HG03108 (cell line): ENCODE measurements around the gene CALR.
"Not testable (repeated sequence)": the region's sequence is repeated elsewhere in the genome, so short reads cannot be mapped to it uniquely, and the experiment has no call there.

Experiments
- ATAC-seq: cut with Tn5 transposase; IDR thresholded peaks from one replicate; pipeline ENCODE4 v1.9.1; 2021; ENCODE audit warnings: moderate library complexity; ENCODE audit not compliant: unreplicated experiment

CALR gene

GRCh38 chr19:12952488-12953137 is 14.2 kb downstream of the CALR start:
- ATAC-seq, result no peak

DNA sequence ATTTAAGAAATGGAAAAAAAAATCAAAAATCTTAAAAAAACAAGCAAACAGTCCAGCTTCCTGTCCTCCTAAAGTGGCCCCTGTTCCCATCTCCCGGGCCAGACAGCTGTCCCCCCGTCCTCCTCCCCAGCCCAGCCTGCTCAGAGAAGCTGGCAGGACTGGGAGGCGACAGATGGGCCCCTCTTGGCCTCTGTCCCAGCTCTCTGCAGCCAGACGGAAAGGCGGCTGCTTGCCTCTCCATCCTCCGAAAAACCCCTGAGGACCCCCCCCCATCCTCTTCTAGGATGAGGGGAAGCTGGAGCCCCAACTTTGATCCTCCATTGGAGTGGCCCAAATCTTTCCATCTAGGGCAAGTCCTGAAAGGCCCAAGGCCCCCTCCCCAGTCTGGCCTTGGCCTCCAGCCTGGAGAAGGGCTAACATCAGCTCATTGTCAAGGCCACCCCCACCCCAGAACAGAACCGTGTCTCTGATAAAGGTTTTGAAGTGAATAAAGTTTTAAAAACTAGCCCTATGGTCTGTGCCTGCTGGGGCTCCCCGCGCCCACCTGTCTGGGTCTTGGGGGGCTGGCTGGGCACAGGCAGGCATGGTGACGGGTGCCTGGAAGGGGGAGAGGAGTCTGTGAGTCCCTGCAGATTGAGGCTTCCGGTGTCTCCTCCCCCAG is 14.9 kb downstream of the CALR start:
- ATAC-seq, result no peak

DNA sequence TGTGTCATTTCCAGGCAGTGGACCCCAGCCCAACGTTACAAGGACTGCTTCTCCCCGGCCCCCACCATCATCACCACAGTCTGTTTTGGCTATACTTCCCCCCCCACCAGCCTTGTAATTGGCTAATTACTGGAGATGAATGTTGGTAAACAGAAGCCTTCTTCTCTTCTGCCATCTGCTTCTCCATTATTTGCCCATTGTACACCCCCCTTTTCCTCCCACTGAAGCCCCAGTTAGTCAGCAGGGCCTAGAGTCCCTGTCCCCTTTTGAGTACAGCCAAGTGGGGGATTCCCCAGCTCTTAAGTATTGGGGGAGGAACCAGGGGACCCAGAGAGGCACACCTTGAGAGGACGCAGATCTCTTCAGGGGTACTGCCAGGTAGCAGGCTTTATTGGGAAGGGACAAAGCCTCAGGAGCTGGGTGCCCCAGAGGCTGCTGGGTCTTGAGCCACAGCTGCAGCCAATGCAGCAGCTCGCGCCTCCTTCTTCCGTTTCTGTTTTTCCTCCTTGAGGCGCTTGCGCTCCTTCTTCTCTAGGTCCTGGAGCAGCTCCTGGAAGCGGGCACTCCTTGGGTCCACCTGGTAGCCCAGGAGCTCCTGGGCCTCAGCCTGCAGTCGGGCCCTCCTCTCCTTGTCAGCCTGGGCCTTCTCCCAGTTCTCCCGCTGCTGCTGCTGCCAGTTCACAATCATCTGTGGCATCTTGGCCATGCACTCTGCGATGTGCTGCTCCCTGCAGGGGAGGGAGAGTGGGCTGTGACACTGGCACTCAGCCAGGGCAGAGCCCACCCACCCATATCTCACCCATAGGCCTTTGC is 15.6 kb downstream of the CALR start:
- no peak for ATAC-seq

- ATAC-seq, result no peak
Observed at GRCh38 chr19:12954612-12954962, 16.2 kb downstream of the CALR start.

GRCh38 chr19:12955575-12955974 is 17.2 kb downstream of the CALR start:
- ATAC-seq, result not testable (repeated sequence)

GRCh38 chr19:12955996-12956395 is 17.6 kb downstream of the CALR start:
- no peak for ATAC-seq

DNA sequence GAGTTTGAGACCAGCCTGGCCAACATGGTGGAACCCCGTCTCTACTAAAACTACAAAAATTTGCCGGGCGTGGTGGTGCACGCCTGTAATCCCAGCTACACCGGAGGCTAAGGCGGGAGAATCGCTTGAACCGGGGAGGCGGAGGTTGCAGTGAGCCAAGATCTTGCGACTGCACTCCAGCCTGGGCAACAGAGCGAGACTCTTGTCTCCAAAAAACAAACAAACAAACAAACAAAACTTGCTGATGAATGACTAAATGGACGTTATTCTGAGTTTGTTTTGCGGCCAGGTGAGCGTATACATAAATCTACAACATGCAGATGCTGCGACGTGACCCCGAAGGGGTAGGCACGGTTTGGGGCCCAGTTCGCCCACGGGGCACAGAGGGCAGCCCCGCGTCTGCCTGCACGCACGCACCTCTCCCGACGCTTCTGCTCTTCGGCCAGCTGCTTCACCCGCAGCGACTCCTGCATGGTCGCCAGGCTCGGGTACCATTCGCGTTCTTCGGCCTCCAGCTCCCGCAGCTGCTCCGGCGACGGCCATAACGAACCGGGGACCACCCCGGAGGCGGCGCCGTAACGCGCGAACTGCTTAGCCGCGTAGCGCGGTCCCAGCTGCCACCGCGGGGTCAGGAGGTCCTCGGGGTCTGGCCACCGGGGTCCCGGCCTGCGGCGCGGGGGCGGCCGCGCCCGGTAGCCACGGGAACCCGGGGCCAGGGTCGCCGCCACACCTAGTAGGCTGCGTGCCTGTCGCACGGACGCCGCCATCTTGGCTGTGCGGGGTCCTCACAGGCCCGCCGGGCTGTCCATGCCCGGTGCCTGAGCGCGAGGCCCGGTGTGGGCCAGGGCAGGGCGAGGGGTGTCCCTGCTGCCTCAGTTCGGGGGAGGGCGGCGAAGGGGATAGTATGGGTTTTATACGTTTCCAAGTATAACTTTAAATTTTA is 18.3 kb downstream of the CALR start, which contains the start of gene GADD45GIP1:
Gene GADD45GIP1 (minus strand): TSS at position 778 of the 943 bp plus-strand sequence. CDS start 11 bp downstream, at position 767.
- ATAC-seq, result no peak

- not testable (repeated sequence) for ATAC-seq
Observed at GRCh38 chr19:12957389-12957952, 19.1 kb downstream of the CALR start.

GRCh38 chr19:12959481-12959880 is 21.1 kb downstream of the CALR start:
- no peak for ATAC-seq

- ATAC-seq, result peak; percentile 72
Observed at GRCh38 chr19:12965017-12965811, 26.8 kb downstream of the CALR start.

DNA sequence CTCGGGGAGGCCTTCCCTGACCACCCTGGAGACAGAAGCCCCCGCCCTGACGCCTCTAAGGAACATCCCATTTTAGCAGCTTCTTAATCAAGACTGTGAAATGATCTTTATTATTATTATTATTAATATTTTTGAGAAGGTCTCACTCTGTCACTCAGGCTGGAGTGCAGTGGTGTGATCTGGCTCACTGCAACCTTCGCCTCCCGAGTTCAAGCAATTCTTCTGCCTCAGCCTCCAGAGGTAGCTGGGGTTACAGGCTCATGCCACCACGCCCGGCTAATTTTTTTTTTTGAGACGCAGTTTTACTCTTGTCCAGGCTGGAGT is 27.4 kb downstream of the CALR start:
- ATAC-seq, result no peak

- ATAC-seq, result no peak
Observed at GRCh38 chr19:12967907-12968306, 29.5 kb downstream of the CALR start.

- no peak for ATAC-seq
Observed at GRCh38 chr19:12969292-12969988, 31.0 kb downstream of the CALR start, which contains the start of gene DAND5. DAND5 (plus strand) TSS chr19:12969576; CDS start chr19:12969661, 85 bp downstream.

DNA sequence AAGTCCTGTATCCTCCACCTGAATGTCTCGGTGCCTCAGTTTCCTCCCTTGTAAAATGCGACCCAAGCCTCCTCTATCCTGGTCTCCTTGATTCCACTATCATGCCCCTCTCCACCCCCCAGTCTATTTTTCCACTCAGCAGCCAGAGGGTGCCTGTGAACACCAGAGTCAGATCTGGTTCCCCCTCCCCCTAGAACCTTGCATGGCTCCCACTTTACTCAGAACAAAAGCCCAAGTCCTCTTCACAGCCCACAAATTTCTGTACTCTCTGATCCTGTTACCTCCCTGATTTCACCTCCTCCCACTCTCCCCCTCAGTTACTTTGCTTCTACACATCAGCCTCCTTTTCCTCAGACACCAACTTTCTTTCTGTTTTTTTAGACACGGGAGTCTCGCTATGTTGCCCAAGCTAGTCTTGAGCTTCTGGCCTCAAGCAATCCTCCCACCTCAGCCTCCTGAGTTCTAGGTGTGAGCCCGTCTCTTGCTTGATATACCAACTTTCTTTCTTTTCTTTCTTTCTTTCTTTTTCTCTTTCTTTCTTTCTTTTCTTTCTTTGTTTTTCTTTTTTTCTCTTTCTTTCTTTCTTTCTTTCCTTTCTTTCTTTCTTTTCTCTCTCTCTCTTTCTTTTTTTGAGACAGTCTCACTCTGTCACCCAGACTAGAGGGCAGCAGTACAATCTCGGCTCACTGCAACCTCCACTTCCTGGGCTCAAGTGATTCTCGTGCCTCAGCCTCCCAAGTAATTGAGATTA is 31.8 kb downstream of the CALR start:
- no peak for ATAC-seq

GRCh38 chr19:12973236-12973635 is 34.8 kb downstream of the CALR start:
- no peak for ATAC-seq

- ATAC-seq, result no peak
Observed at GRCh38 chr19:12974301-12975220, 36.2 kb downstream of the CALR start.

GRCh38 chr19:12975221-12975741 is 36.9 kb downstream of the CALR start:
- no peak for ATAC-seq
